Liver (tissue), 9 donors: ENCODE data around the gene CRHR2. TPM values are rescaled to one million over a fixed set of nuclear protein-coding genes. Genes with fewer than 3 reads are reported as not detected.

Experiments
- DNase-seq: peaks from one replicate; pipeline ENCODE4 v3.0.0-alpha.2; 2017; ENCODE audit warnings: low spot score
- H3K27ac ChIP-seq, 2 donors: one replicate each; pipeline ENCODE4 v1.7.0; 2013; ENCODE audit warnings: inconsistent platforms in 2 of 2, low read length in 2 of 2, control low read depth in 1 of 2, low read depth in 1 of 2, mild to moderate bottlenecking in 1 of 2
- H3K27me3 ChIP-seq, 4 donors: one replicate each; pipeline versions ENCODE4 v1.6.1 to v1.7.0; 2013; ENCODE audit warnings: low read length in 3 of 4, inconsistent platforms in 1 of 4, mild to moderate bottlenecking in 1 of 4, moderate library complexity in 1 of 4; ENCODE audit not compliant: control insufficient read depth in 4 of 4, insufficient read depth in 4 of 4
- H3K36me3 ChIP-seq, 4 donors: one replicate each; pipeline versions ENCODE4 v1.6.1 to v1.7.0; 2013; ENCODE audit warnings: low read length in 3 of 4, mild to moderate bottlenecking in 3 of 4, low read depth in 1 of 4, moderate library complexity in 1 of 4; ENCODE audit not compliant: control insufficient read depth in 4 of 4, insufficient read depth in 3 of 4
- H3K4me1 ChIP-seq, 4 donors: one replicate each; pipeline versions ENCODE4 v1.6.1 to v1.7.0; 2013; ENCODE audit warnings: low read length in 3 of 4, mild to moderate bottlenecking in 3 of 4, moderate library complexity in 1 of 4; ENCODE audit not compliant: control insufficient read depth in 4 of 4, insufficient read depth in 4 of 4
- H3K4me3 ChIP-seq, 3 donors: one replicate each; pipeline versions ENCODE4 v1.6.1 to v1.7.0; 2013; ENCODE audit warnings: low read length in 3 of 3, control low read depth in 1 of 3, low read depth in 1 of 3, mild to moderate bottlenecking in 1 of 3
- H3K9ac ChIP-seq, 2 donors: one replicate each; pipeline ENCODE4 v1.7.0; 2013; ENCODE audit warnings: low read length in 2 of 2, mild to moderate bottlenecking in 2 of 2, moderate library complexity in 2 of 2, control low read depth in 1 of 2, low read depth in 1 of 2
- H3K9me3 ChIP-seq, 4 donors: one replicate each; pipeline versions ENCODE4 v1.6.1 to v1.7.0; 2013; ENCODE audit warnings: low read length in 3 of 4; ENCODE audit not compliant: control insufficient read depth in 4 of 4
- ATF3 ChIP-seq: IDR thresholded peaks from 2 replicates; pipeline ENCODE4 v1.6.1; 2016; ENCODE audit warnings: antibody characterized with exemption
- CTCF ChIP-seq: fragments of 150-350 bp; IDR thresholded peaks from 2 replicates; pipeline ENCODE4 v1.5.1; 2017; ENCODE audit warnings: improper control_type of control experiment, low read depth, low read length; ENCODE audit not compliant: missing input control
- EGR1 ChIP-seq, 2 donors: IDR thresholded peaks; 2 replicates each; pipeline ENCODE4 v1.6.1; 2016 to 2018; ENCODE audit warnings: antibody characterized with exemption in 2 of 2, low read depth in 2 of 2
- FOXA1 ChIP-seq: IDR thresholded peaks from 2 replicates; pipeline ENCODE4 v1.6.1; 2016; ENCODE audit warnings: antibody characterized with exemption
- FOXA2 ChIP-seq: IDR thresholded peaks from 2 replicates; pipeline ENCODE4 v1.6.1; 2016; ENCODE audit warnings: antibody characterized with exemption
- GABPA ChIP-seq, 2 donors: IDR thresholded peaks in 1 of 2; conservative IDR thresholded peaks in 1 of 2; 2 replicates each; pipeline ENCODE4 v1.6.1; 2016; ENCODE audit warnings: antibody characterized with exemption in 2 of 2, mild to moderate bottlenecking in 1 of 2, moderate library complexity in 1 of 2
- HNF4A ChIP-seq, 2 donors: conservative IDR thresholded peaks; 2 replicates each; pipeline ENCODE4 v1.6.1; 2016; ENCODE audit warnings: antibody characterized with exemption in 2 of 2, mild to moderate bottlenecking in 2 of 2
- HNF4G ChIP-seq: IDR thresholded peaks from 2 replicates; pipeline ENCODE4 v1.6.1; 2016; ENCODE audit warnings: antibody characterized with exemption
- JUND ChIP-seq, 2 donors: IDR thresholded peaks; 2 replicates each; pipeline ENCODE4 v1.6.1; 2016; ENCODE audit warnings: antibody characterized with exemption in 2 of 2
- MAX ChIP-seq: IDR thresholded peaks from 2 replicates; pipeline ENCODE4 v1.6.1; 2016; ENCODE audit warnings: antibody characterized with exemption
- NR2F2 ChIP-seq: IDR thresholded peaks from 2 replicates; pipeline ENCODE4 v1.6.1; 2016; ENCODE audit warnings: antibody characterized with exemption
- RAD21 ChIP-seq, 2 donors: IDR thresholded peaks; 2 replicates each; pipeline ENCODE4 v1.6.1; 2016; ENCODE audit warnings: antibody characterized with exemption in 2 of 2, mild to moderate bottlenecking in 2 of 2
- REST ChIP-seq: IDR thresholded peaks from 2 replicates; pipeline ENCODE4 v1.6.1; 2016; ENCODE audit warnings: antibody characterized with exemption, mild to moderate bottlenecking
- RXRA ChIP-seq, 2 donors: IDR thresholded peaks; 2 replicates each; pipeline ENCODE4 v1.6.1; 2017 to 2018; ENCODE audit warnings: antibody characterized with exemption in 2 of 2, mild to moderate bottlenecking in 1 of 2
- SP1 ChIP-seq: IDR thresholded peaks from 2 replicates; pipeline ENCODE4 v1.6.1; 2018; ENCODE audit warnings: antibody characterized with exemption, mild to moderate bottlenecking
- TAF1 ChIP-seq: conservative IDR thresholded peaks from 2 replicates; pipeline ENCODE4 v1.6.1; 2016; ENCODE audit warnings: antibody characterized with exemption, mild to moderate bottlenecking
- YY1 ChIP-seq: IDR thresholded peaks from 2 replicates; pipeline ENCODE4 v1.6.1; 2016; ENCODE audit warnings: antibody characterized with exemption, mild to moderate bottlenecking
- ZBTB33 ChIP-seq: IDR thresholded peaks from 2 replicates; pipeline ENCODE4 v1.6.1; 2016; ENCODE audit warnings: antibody characterized with exemption
- WGBS: extraction: QIAGEN DNeasy Blood & Tissue Kit; methylation state at CpG from one replicate; pipeline ENCODE4 v1.1.7; 2013; 5-methylcytosine and 5-hydroxymethylcytosine counted together
- polyA plus RNA-seq, 2 donors: library from polyadenylated mRNA; stranded (reverse) in 1 of 2; unstranded in 1 of 2; fragments of 200-250 nt in 1 of 2; fragments of >200 nt in 1 of 2; fragmentation: Nextera tagmentation in 1 of 2; extraction: Ambion mirVana in 1 of 2; gene quantifications; one replicate each; pipeline versions ENCODE4 v1.2.1 to v1.2.3, GENCODE V29; 2013 to 2015
- total RNA-seq, 2 donors: library from RNA; depleted of rRNA; stranded (reverse); fragments of >200 nt; gene quantifications; one replicate each; pipeline ENCODE4 v1.2.3, GENCODE V29; 2014
- donor health status: healthy.
- donor health status: healthy.
- donor health status: healthy.
- donor health status: healthy.
- donor health status: healthy.

The CRHR2 gene
- total and polyA plus RNA-seq, 4 donors: not detected

GRCh38 chr7:30692438-30692837 lies 10.2 kb upstream of the CRHR2 start:
- no peak for DNase-seq
- no peaks in the 10 kb centered on the region for H3K27me3 ChIP-seq
- no peaks in the 10 kb centered on the region for H3K9me3 ChIP-seq
- no peaks in the 10 kb centered on the region for H3K4me1 ChIP-seq
- TF ChIP-seq RAD21 (IDR thresholded peaks at IDR 0.05) (no peak), MAX (no peak), ZBTB33 (no peak), HNF4G (no peak), YY1 (no peak), TAF1 (no peak), REST (no peak), SP1 (no peak), FOXA1 (no peak), CTCF (no peak), FOXA2 (no peak), HNF4A (conservative IDR thresholded peaks at IDR 0.05) (no peak), ATF3 (no peak), RXRA (IDR thresholded peaks at IDR 0.05) (no peak), NR2F2 (no peak), JUND (IDR thresholded peaks at IDR 0.05) (no peak)
- H3K9ac ChIP-seq: no peak overlapping the region
- no peaks in the 10 kb centered on the region for H3K36me3 ChIP-seq
- no peak overlapping the region for H3K4me3 ChIP-seq
- no peak overlapping the region for H3K27ac ChIP-seq
- 89% methylated on average over 10 of the region's 10 CpGs for WGBS

- WGBS: 89% methylated on average over 7 of the region's 7 CpGs
- H3K27me3 ChIP-seq: no peaks in the 10 kb centered on the region
- H3K4me3 ChIP-seq: no peak overlapping the region
- TF ChIP-seq ATF3: no peak
- no peak for TF ChIP-seq TAF1
- no peak for TF ChIP-seq JUND (IDR thresholded peaks at IDR 0.05)
- no peak for TF ChIP-seq FOXA2
- TF ChIP-seq YY1: no peak
- no peak for TF ChIP-seq HNF4A (conservative IDR thresholded peaks at IDR 0.05)
- no peak for TF ChIP-seq EGR1 (IDR thresholded peaks at IDR 0.05; ENCODE audit: low read depth in 2 of 2)
- no peak for TF ChIP-seq FOXA1
- no peak for TF ChIP-seq REST
- TF ChIP-seq HNF4G: no peak
- TF ChIP-seq RAD21 (IDR thresholded peaks at IDR 0.05): no peak
- no peak for TF ChIP-seq NR2F2
- TF ChIP-seq GABPA (IDR thresholded peaks at IDR 0.05 in 1 of 2, conservative IDR thresholded peaks at IDR 0.05 in 1 of 2): no peak
- no peaks in the 10 kb centered on the region for H3K36me3 ChIP-seq
- H3K27ac ChIP-seq: no peak overlapping the region
- H3K9me3 ChIP-seq: no peaks in the 10 kb centered on the region
- no peaks in the 10 kb centered on the region for H3K4me1 ChIP-seq
- DNase-seq: no peak
- no peak overlapping the region for H3K9ac ChIP-seq
Measured at GRCh38 chr7:30690011-30690410, 7.8 kb upstream of the CRHR2 start.
